ENCODE data around the gene GPC1.

DNA sequence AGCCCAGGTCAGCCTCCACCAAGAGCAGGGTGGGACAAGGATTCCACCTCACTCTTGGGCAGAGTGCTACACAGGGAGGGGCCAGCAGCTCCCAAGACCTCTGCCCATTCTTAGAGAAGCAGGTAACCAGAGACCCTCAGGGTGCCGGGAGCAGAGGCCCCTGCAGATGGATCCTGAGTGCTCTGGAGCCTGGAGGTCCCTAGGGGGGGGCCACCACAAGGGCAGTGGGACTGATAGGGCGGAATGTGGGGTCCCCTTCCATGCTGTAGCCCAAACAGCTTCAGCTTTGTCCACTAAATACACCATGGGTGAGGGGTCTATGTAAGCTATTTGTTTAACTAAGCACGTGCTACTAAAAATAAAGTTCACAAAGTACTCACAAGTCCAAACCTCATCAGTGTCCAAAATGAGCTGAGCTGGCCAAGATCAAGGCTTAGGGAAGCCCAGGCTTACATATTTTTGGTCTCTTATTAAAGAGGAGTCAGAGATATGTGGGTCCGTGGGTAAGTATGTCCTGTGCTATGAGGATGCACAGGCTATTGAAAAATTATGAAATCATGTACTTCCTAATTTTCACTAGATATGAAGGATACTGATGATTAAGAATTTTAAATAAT lies 21.5 kb upstream of the GPC1 start:
- TF ChIP-seq CTCF (IDR thresholded peaks at IDR 0.05 in 4 of 5, conservative IDR thresholded peaks at IDR 0.05 in 1 of 5) (no peak), POLR2A (IDR thresholded peaks at IDR 0.05) (no peak)
